Esophagus (tissue), 2 donors: ENCODE data around the gene NAPEPLD. TPM values are rescaled to one million over a fixed set of nuclear protein-coding genes. Genes with fewer than 3 reads are reported as not detected.
"Not testable (repeated sequence)": the region's sequence is repeated elsewhere in the genome, so short reads cannot be mapped to it uniquely, and the experiment has no call there.

ENCODE experiments used
- H3K27ac ChIP-seq, 2 donors: one replicate each; pipeline ENCODE4 v1.5.1; 2013; ENCODE audit warnings: low read depth in 2 of 2, mild to moderate bottlenecking in 2 of 2, inconsistent platforms in 1 of 2, low read length in 1 of 2, moderate library complexity in 1 of 2
- H3K27me3 ChIP-seq, 2 donors: one replicate each; pipeline ENCODE4 v1.6.1; 2013; ENCODE audit warnings: low read length in 2 of 2, control low read depth in 1 of 2, mild to moderate bottlenecking in 1 of 2; ENCODE audit not compliant: insufficient read depth in 2 of 2, control insufficient read depth in 1 of 2
- H3K36me3 ChIP-seq, 2 donors: one replicate each; pipeline ENCODE4 v1.6.1; 2013; ENCODE audit warnings: low read length in 1 of 2; ENCODE audit not compliant: control insufficient read depth in 2 of 2, insufficient read depth in 2 of 2
- H3K4me1 ChIP-seq, 2 donors: one replicate each; pipeline ENCODE4 v1.6.1; 2013; ENCODE audit warnings: low read length in 1 of 2; ENCODE audit not compliant: control insufficient read depth in 2 of 2, insufficient read depth in 2 of 2
- H3K4me3 ChIP-seq, 2 donors: one replicate each; pipeline ENCODE4 v1.5.1; 2013; ENCODE audit warnings: low read length in 2 of 2, mild to moderate bottlenecking in 2 of 2, low read depth in 1 of 2, moderate library complexity in 1 of 2
- H3K9me3 ChIP-seq, 2 donors: one replicate each; pipeline ENCODE4 v1.6.1; 2013; ENCODE audit warnings: mild to moderate bottlenecking in 2 of 2, low read depth in 1 of 2, low read length in 1 of 2, moderate library complexity in 1 of 2; ENCODE audit not compliant: control insufficient read depth in 2 of 2, insufficient read depth in 1 of 2
- WGBS, 2 donors: extraction: QIAGEN DNeasy Blood & Tissue Kit; methylation state at CpG; one replicate each; pipeline ENCODE4 v1.1.7; 2013; 5-methylcytosine and 5-hydroxymethylcytosine counted together
- polyA plus RNA-seq, 2 donors: library from polyadenylated mRNA; stranded (reverse); fragments of 200-250 nt; gene quantifications; one replicate each; pipeline ENCODE4 v1.2.3, GENCODE V29; 2013
- donor health status: healthy with polysubstance abuse.
- donor health status: Bipolar disorder and iron deficiency.

Gene NAPEPLD
- polyA plus RNA-seq: 1 to 10 TPM; 1.1 to 1.7 TPM

DNA sequence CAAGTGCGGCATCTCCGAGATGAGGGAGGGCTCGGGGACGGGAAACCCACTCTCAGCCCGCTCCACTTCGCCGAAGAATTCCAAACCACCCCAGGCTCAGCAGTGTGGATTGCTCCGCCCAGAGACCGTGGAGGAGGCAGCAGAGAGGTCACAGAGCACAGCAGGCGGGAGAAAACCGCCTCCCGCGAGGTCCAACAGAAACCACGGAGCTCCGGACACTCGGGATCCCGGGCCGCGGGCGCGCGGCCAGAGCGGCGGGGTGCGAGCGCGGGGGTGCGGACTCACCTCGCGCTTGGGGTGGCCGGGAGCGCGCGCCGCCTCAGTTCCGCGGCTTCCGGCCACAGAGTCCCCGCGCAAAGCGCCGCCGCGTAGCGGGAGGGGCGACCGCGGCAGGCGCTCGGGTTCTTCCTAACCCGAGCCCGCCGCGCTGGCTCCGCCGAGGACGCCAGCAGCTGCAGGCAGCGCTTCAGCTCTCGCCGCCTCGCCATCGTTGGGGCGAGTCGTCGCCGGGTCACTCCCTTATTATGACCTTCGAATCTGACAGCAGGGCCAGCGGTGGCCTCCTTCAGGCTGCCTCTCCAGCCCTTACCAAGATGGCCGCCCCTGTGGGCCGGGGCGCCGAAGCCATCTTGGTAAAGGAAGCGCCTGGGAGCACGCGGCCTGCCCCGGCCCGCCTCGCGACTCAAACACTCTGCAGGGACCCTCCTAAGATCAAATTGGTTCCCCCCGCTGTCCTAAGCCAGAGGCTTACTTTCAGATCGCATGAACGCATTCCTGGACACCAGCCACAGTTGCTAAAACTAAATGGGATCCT lies at the start of gene NAPEPLD:
TSS of gene NAPEPLD (minus strand) at position 106 of the 814 bp plus-strand sequence. CDS start 20,323 bp downstream, outside the sequence.
- peak within 1 kb of the TSS; percentile 53 to 56 for H3K4me3 ChIP-seq
- no peaks in the 10 kb centered on the region for H3K36me3 ChIP-seq
- peak within 1 kb of the TSS; percentile 92 for H3K27ac ChIP-seq
- no peaks in the 10 kb centered on the region for H3K27me3 ChIP-seq
- H3K4me1 ChIP-seq: peaks cover 0 to 2% of the 10 kb centered on the region in 2 donors
- H3K9me3 ChIP-seq: no peaks in the 10 kb centered on the region
- WGBS, 2 donors: 1 to 2% methylated on average over 79 to 82 of the region's 82 CpGs

DNA sequence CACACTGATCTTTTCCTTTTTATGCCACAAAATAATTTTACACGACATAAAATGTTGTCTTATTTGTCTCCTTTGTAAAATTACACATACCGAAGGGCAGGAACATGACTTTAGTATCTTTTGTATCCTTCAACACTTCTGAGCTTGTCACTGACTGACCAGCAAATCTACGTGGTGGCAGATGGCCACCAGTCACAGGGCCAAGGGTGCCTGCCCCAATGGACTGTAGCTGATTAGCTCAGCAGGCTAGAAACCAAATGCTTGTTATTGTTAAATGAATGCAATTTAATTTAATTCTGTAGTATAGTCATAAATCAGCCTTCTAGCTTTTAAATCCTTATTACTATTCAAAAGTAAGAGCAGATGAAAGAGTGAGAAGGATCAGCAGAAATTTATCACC lies 49.2 kb upstream of the NAPEPLD start:
- WGBS, 2 donors: 87 to 89% methylated on average over 3 of the region's 3 CpGs
- not testable (repeated sequence) for H3K4me3 ChIP-seq, H3K27me3 ChIP-seq, H3K27ac ChIP-seq, H3K36me3 ChIP-seq, H3K4me1 ChIP-seq, H3K9me3 ChIP-seq

DNA sequence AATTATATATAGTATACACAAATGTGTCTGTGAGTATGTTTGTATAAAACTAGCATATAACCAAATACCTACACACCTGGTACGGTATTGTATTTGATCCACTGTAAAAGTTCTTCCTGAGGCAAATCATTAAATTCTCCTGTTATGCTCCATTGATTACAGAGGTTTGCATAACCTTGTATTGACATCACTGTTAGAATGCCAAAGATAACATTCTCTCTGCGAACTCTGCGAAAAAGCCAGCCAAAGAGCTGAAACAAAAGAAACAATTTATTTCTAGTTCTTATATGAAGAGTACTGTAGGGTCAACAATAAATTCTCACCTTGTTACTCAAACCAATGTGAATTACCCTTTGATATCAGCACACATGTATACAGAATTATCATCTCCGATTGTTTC lies 46.5 kb upstream of the NAPEPLD start:
- H3K27me3 ChIP-seq, H3K27ac ChIP-seq, H3K4me1 ChIP-seq, H3K4me3 ChIP-seq, H3K36me3 ChIP-seq, H3K9me3 ChIP-seq: not testable (repeated sequence)
- WGBS, 2 donors: 41 to 52% methylated on average over 4 of the region's 4 CpGs

DNA sequence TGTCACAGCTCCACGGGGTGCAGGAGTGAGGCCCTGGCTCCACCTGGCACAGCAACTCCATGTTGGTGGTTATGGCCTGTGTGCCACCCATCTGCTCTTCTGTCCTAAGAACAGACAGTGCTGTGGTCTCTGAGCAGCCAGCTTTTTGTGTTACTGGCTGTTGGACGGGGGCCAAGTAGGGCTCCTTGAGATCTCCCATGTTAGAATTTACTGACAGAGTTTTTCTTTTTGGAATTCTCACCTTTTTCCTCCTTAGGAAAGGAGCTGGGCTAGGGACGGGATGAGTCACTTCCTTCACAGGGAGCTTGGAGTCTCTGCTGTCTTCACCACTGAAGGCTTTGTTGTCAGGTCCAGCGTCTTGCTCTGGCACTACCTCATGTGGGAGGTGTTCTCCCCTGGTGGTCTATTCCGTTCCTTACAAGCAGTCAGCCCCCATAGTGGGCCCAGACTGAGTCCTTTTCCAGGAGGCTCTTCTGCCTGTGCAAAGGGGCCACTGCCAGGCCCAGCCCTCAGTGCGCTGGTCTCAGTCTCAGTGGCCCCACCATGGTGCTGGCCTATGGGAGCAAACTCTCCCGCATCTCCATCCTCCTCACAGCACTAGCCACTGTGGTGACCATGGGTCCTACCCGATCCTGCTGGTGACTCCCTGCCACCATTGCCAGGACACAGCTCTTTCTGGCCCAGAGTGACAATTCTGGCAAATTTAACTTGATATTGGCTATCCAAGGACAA lies 23.7 kb upstream of the NAPEPLD start:
- H3K4me1 ChIP-seq, H3K36me3 ChIP-seq, H3K27ac ChIP-seq, H3K9me3 ChIP-seq, H3K4me3 ChIP-seq, H3K27me3 ChIP-seq: not testable (repeated sequence)
- WGBS, 2 donors: 84 to 85% methylated on average over 5 to 8 of the region's 8 CpGs

DNA sequence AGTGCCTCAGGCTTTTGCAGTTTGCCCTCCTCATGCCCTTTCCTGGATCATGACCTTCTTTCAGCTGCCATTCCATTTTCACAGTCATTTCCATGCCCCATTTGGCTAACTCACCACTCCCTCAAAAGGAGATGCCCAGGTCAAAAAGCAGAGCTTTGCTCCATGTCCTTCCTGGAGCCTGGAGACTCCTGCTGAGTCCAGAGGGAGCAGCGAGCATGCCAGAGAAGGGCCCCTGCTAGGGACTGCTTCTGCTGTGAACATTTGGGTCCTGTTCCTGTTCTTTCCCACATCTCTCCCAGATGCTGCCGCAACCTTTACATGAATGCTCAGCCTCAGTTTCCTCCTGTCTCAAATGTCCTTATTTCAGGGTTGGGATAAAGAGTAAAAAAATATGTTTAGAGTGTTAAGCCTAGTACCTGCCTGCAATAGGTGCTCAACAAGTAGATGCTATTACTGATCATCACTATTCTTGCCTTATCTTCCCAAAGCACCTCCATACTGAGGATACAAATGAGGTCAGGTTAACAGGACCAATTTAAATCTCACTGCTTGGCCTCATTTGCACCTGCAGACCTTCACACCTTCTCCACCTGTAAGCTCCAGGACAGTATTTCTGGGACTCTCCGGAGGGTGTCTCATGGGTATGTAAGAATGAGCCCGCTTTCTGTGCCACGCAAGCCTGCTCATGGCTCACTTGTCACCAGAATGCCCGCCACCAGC lies 23.0 kb upstream of the NAPEPLD start:
- not testable (repeated sequence) for H3K4me1 ChIP-seq, H3K27me3 ChIP-seq, H3K4me3 ChIP-seq, H3K9me3 ChIP-seq, H3K36me3 ChIP-seq, H3K27ac ChIP-seq
- WGBS, 2 donors: 94 to 99% methylated on average over 5 to 6 of the region's 6 CpGs

DNA sequence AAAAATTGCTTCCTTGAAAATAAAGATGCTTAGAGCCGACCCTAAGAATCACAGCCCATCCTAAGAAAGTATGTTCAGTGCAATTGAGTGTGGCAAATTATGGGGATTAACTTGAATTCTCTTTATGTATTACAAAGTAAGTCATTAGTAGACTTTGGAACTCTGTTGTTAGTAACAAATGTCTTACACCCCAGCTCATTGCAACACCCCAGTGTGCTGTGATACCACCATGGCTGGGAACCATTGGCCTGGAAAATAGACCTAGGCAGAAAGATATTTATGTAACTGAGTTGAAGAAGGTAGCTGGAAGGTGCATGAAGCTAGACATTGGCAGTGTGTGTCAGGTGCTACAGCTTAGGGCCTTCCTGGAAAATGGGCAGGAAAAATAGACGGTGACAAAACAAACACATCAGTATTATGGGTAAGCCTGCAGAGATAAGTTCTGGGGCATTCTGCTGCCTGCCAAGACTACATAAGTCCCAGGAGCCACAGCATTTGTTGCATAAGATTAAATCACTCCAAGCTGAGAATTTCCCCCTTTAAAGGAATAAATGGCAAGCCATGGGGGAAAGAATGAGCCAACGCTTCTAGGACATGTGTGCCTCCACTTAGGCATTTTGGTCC lies 18.1 kb upstream of the NAPEPLD start:
- not testable (repeated sequence) for H3K27ac ChIP-seq
- WGBS, 2 donors: 90 to 94% methylated on average over 3 of the region's 3 CpGs

DNA sequence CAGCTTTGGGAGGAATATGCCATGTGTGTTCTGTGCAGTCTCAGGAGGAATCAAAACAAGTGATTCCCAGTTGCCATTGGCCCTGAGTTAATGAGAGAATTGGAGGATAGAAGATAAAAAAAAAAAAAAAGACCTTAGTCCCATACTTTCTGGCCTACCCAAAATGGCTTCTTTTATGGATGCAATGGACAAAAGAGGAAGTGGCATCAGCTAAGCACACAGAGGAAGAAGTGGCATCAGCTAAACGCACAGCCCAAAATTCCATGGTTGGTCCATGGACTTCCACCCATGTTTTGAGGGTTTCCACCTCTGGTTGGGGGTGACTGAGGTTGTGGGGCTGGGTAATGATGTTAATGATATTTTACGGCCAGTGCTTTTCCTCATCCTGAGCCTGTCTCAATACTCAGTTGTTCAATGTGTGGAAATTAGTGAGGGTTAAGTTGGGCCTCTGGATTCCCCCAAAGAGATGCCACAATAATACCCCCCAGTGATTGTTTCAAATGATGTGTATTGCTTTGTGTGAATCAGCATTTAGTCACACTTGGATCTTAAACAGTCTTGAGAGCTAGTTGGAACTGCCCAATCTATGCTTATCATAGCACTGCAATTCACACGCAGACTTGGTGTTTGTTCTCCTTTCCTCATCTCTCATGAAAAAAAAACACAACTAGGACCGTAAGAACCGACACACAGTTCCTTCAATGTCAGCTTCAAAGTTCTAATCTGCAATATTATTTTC lies 14.4 kb upstream of the NAPEPLD start:
- H3K27ac ChIP-seq, H3K9me3 ChIP-seq, H3K4me3 ChIP-seq, H3K36me3 ChIP-seq, H3K27me3 ChIP-seq, H3K4me1 ChIP-seq: not testable (repeated sequence)
- 86 to 87% methylated on average over 5 of the region's 5 CpGs for WGBS, 2 donors

More for the DNA sequence above, 18.1 kb upstream of the NAPEPLD start:
- not testable (repeated sequence) for H3K36me3 ChIP-seq, H3K4me1 ChIP-seq, H3K4me3 ChIP-seq, H3K9me3 ChIP-seq, H3K27me3 ChIP-seq

DNA sequence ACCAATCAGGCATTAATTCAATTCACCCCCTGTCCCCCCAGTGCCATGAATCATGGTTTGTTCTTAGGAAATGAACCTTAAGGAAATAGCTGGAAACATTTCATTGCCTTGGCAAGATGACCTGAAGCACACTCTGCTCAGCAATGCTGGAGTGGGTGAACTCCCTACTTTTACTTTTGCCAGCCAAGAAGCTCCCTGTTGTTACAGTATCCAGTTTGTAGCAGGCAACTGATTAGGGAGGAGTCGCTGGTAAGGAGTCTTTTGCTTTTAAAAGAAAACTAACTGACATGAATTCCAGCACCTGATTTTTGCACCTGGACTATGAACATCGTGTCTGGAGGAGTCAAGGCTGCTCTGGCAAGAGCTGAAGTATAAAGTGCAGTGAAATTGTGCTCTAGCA lies 13.7 kb upstream of the NAPEPLD start:
- WGBS, 2 donors: 51 to 58% methylated on average over 2 of the region's 2 CpGs
- H3K9me3 ChIP-seq, H3K36me3 ChIP-seq, H3K27me3 ChIP-seq, H3K27ac ChIP-seq, H3K4me3 ChIP-seq, H3K4me1 ChIP-seq: not testable (repeated sequence)
